GM19324 (cell line): ENCODE data around the gene YPEL5.

ENCODE experiments used
- ATAC-seq: cut with Tn5 transposase; IDR thresholded peaks from one replicate; pipeline ENCODE4 v1.9.1; 2021; ENCODE audit warnings: mild to moderate bottlenecking, moderate library complexity; ENCODE audit not compliant: unreplicated experiment, low FRiP score

Gene YPEL5

DNA sequence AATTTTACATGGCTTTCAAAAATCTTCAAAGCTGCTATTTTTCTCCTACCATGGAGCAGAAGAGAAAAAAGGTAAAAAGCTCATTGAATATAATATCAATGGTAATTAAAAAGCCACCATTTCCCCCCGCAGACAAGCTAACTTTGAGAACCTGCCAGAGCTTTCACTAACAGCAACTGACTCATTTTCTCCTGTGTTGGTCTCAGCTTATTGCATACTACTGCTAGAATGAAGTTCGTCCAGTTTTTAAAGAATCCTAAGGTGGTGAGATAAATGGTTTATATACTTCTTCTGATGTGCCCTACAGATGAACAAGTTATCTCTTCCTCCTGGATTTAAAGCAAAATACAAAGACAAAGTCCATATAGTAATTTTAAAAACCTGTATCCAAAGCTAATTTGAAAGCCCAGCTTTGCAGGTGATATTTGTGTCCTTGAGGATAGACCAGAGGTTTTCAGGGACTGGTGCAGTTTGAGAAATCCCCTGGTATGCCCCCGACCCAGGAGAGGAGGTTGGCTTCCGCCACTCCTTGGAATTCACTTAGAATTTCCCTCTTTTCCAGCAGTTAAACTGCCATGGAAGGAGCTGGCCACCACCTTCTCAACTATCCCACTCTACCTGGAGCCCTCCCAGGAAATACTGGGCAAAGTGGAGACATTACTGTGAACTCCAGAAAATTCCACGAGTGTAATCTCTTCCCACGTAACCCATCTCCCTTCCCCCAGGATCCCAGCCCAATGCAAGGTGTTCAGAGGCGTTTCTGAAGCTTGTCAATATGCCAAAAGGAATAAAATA lies 17.5 kb downstream of the YPEL5 start:
- no peak for ATAC-seq

GRCh38 chr2:30165050-30165520 lies 18.3 kb downstream of the YPEL5 start:
- ATAC-seq: no peak

- ATAC-seq: no peak
These were observed 18.8 kb downstream of the YPEL5 start for GRCh38 chr2:30165617-30166016.

DNA sequence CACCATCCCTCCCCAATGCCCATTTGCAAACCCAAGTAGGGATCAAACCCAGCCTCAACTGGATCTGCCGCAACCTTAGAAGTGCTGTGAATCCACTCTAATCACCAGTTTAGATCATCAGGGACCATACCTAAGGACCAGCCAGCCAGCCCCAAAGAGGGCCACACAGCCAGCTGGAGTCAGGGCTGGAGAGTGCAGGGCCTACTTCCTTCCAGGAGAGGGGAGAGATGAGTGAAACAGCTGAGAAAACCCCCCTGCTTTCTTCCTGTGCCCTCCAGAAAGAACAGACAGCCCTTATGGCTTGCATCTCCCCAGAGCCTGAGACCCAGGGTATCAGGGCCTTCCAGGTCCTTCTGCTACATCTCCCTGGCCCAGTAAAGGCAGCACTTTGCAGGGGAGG lies 25.8 kb downstream of the YPEL5 start:
- no peak for ATAC-seq

- ATAC-seq: no peak
These were observed 30.6 kb downstream of the YPEL5 start for GRCh38 chr2:30177440-30177839.

- ATAC-seq: no peak
These were observed 31.1 kb downstream of the YPEL5 start for GRCh38 chr2:30177956-30178355.

- ATAC-seq: no peak
These were observed 32.0 kb downstream of the YPEL5 start for GRCh38 chr2:30178618-30179434.

- no peak for ATAC-seq
These were observed 32.7 kb downstream of the YPEL5 start for GRCh38 chr2:30179536-30179935.

DNA sequence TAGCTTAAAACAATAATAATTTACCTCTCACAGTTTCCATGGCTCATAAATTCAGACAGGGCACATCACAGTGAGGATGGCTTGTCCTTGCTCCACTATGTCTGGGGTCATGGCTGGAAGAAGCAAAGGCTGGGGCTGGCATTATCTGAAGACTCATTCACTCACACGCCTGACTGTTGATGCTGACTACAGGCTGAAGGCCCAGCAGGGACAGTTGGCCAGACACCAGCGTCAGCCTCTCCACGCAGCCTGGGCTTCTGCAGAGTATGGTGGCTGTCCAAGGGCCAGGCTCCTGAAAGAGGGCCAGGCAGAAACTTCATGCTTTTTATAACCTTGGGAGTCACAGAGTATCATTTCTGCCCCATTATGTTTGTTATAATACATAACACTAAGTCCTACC lies 33.4 kb downstream of the YPEL5 start:
- ATAC-seq: no peak

DNA sequence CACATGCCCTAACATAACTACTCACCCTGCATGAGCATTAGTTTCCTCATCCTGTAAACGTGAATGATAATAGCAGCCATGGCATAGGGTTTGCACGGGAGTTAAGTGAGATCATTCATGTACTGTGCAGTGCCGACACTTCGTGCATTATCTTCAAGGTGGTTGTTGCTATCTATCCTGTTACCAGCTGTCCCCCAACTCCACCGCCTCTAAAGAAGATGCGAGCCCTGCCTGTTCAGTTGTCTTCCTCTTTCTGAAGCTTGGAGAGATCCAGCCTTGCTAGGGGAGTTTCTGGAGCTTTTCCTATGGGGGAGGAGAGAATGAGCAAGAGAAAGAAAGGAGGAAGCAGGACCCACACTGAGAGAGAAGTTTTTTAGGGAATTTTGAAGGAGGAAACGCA lies 34.4 kb downstream of the YPEL5 start:
- ATAC-seq: no peak

- ATAC-seq: no peak
These were observed 37.2 kb downstream of the YPEL5 start for GRCh38 chr2:30184035-30184434.

- no peak for ATAC-seq
These were observed 38.4 kb downstream of the YPEL5 start for GRCh38 chr2:30185178-30185577.

DNA sequence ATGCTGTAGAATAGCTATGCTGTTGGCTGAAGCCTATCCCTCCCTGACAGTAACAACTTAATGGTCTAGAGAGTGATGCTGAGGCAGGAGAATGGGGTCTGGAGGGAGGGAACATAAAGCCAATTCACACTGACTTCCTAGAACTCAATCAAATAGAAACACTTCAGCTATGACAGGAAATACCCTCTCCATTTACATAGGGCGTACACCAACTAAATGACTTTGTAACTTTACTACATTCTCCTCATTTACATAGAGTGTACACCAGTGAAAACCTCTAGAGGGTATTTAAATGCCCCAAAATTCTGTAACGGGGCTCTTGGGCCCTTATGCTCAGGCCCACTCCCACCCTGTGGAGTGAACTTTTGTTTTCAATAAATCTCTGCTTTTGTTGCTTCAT lies 41.5 kb downstream of the YPEL5 start:
- ATAC-seq: no peak

DNA sequence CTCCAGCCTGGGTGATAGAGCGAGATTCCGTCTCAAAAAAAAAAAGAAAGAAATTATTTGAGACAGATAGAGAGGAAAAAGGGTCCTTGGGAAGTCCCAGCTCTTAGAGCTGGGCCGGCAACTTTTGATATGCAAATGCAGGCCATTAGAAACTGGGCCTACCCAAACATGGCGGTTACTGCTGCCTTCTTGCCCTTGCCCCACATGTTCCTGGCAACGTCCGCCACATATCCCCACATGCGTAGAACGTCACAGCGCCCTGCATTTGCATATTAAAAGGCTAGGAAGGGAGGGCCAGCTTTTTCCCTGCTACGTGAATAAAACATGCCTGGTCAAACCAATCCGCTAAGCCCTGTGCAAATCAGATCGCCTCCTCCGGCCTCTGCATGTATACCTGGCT lies 43.8 kb downstream of the YPEL5 start:
- no peak for ATAC-seq

DNA sequence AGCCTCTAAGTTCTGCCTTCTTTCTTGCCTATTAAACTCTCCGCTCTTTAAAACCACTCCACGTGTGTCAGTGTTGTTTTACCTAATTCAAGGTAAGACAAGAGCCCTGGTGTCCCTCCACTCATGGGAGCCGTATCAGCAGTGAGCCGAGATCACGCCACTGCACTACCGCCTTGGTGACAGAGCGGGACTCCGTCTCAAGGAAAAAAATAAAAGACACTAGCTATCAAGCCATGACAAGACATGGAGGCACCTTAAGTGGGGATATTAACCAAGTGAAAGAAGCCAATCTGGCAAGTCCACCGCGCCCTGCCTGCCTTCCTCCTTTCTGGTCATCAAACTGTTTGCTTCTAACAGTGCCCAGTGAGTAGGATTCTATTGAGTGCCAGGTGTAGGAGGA lies 44.3 kb downstream of the YPEL5 start:
- no peak for ATAC-seq

DNA sequence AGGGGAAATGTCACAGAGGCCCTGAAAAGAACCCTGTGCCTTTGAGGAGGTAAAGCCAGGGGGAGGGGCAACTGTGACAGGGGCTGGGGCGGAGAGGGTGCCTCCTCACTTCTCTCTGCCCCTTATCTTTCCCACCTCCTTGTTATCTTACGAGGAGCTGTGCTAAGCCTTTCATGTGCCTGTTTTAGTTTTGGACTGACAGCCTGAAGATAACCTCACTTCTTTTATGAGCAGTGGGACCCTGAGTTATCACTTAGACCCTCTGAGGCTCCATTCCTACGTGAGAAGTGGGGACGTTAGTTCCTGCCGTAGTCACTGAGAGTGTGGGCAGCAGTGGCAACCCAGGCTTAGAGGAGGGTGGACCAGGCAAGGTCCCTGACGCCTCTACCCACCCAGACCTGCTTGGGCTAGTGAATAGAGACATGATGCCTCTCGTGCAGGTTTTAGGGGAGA lies 45.0 kb downstream of the YPEL5 start:
- no peak for ATAC-seq

DNA sequence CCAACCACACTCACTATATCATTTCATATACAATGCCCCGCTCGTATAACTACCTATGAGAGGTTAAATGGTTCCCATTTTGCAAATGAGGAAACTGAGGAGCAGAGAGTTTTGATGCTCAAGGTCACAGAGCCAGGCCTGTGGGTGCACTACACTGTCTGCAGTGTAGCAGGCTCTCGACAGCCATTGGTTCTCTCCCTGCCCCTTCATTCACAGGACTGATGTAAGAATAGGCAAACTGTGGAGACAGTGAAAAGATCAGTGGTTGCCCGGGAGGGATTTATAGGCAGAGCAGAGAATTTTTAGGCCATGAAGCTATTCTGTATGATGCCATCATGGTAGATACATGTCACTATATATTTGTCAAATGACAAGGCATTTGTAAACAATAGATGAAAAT lies 45.5 kb downstream of the YPEL5 start:
- no peak for ATAC-seq

- ATAC-seq: no peak
These were observed 46.4 kb downstream of the YPEL5 start for GRCh38 chr2:30193104-30193681.

GRCh38 chr2:30194421-30194820 lies 47.6 kb downstream of the YPEL5 start:
- ATAC-seq: no peak

DNA sequence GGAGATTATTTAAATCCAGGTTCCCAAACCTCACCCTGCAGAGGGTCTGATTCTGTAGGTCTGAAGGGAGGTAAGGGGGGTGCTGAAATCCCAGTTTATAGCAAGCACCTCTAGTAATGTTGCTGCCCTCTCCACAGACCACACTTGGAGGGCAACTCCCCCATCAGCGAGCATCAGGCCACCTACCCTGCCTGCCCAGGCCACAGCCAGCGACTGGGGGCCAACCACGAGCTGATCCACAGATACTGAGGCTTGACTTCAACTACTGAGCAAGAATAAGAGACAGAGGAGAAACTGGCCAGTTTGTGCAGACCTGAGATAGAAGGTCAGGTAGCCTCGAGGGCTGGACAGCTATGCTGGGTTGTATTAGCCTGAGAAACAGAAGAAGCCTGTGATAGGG lies 48.2 kb downstream of the YPEL5 start:
- ATAC-seq: no peak

- no peak for ATAC-seq
These were observed 50.9 kb downstream of the YPEL5 start for GRCh38 chr2:30197570-30198192.
